Measurements from ENCODE around the gene H2BK1.

- TF ChIP-seq POLR2AphosphoS5 (IDR thresholded peaks at IDR 0.05) (no peak), POLR2A (IDR thresholded peaks at IDR 0.05; ENCODE audit: low read depth) (no peak), EP300 (IDR thresholded peaks at IDR 0.05) (no peak)
- TF ChIP-seq, protein P1, sequence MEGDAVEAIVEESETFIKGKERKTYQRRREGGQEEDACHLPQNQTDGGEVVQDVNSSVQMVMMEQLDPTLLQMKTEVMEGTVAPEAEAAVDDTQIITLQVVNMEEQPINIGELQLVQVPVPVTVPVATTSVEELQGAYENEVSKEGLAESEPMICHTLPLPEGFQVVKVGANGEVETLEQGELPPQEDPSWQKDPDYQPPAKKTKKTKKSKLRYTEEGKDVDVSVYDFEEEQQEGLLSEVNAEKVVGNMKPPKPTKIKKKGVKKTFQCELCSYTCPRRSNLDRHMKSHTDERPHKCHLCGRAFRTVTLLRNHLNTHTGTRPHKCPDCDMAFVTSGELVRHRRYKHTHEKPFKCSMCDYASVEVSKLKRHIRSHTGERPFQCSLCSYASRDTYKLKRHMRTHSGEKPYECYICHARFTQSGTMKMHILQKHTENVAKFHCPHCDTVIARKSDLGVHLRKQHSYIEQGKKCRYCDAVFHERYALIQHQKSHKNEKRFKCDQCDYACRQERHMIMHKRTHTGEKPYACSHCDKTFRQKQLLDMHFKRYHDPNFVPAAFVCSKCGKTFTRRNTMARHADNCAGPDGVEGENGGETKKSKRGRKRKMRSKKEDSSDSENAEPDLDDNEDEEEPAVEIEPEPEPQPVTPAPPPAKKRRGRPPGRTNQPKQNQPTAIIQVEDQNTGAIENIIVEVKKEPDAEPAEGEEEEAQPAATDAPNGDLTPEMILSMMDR (IDR thresholded peaks at IDR 0.05): no peak
Measured at GRCh38 chr7:151243408-151244195, 33.3 kb upstream of the H2BK1 start.

All from esophagus muscularis mucosa (tissue), 4 donors.